GM23338 (cell line): Measurements from ENCODE around the gene KRT83. TPM values are rescaled to one million over a fixed set of nuclear protein-coding genes. Genes with fewer than 3 reads are reported as not detected.

ENCODE experiments used
- ATAC-seq: fragments of 200-7000 bp; cut with Tn5 transposase; 3 replicates; pipeline ENCODE4 v1.9.1; 2020
- DNase-seq: peaks from one replicate; pipeline ENCODE4 v3.0.0-alpha.2; 2015; ENCODE audit warnings: low spot score
- H2AFZ ChIP-seq: fragments of 200-600 bp; sonication (generic); 2 replicates; pipeline ENCODE4 v1.8.0; 2016; ENCODE audit warnings: antibody characterized with exemption, mild to moderate bottlenecking, moderate library complexity
- H3F3A ChIP-seq: fragments of 200-600 bp; sonication (generic); replicated peaks from 2 replicates; pipeline ENCODE4 v1.8.0; 2017; ENCODE audit warnings: antibody characterized with exemption, mixed run types, low read depth
- H3K27ac ChIP-seq: fragments of 200-600 bp; sonication (generic); 2 replicates; pipeline ENCODE4 v1.6.1; 2016; ENCODE audit warnings: low read depth
- H3K27me3 ChIP-seq: fragments of 200-600 bp; sonication (generic); 2 replicates; pipeline ENCODE4 v1.8.0; 2016; ENCODE audit warnings: mild to moderate bottlenecking, mixed run types, moderate library complexity; ENCODE audit not compliant: insufficient read depth
- H3K36me3 ChIP-seq: fragments of 200-600 bp; sonication (generic); 2 replicates; pipeline ENCODE4 v1.8.0; 2016; ENCODE audit warnings: mild to moderate bottlenecking; ENCODE audit not compliant: insufficient read depth
- H3K4me1 ChIP-seq: fragments of 200-600 bp; sonication (generic); 2 replicates; pipeline ENCODE4 v1.8.0; 2016; ENCODE audit warnings: mild to moderate bottlenecking, moderate library complexity; ENCODE audit not compliant: insufficient read depth
- H3K4me2 ChIP-seq: fragments of 200-600 bp; sonication (generic); 2 replicates; pipeline ENCODE4 v1.7.1; 2017; ENCODE audit warnings: mixed run types
- H3K4me3 ChIP-seq: fragments of 200-600 bp; sonication (generic); 2 replicates; pipeline ENCODE4 v1.6.1; 2016; ENCODE audit warnings: mixed run types
- H3K79me2 ChIP-seq: fragments of 200-600 bp; sonication (generic); replicated peaks from 2 replicates; pipeline ENCODE4 v1.8.0; 2017; ENCODE audit warnings: mild to moderate bottlenecking; ENCODE audit not compliant: insufficient read depth
- H3K9me2 ChIP-seq: fragments of 200-600 bp; sonication (generic); 2 replicates; pipeline ENCODE4 v1.8.0; 2017; ENCODE audit not compliant: insufficient read depth
- H4K20me1 ChIP-seq: fragments of 200-600 bp; sonication (generic); replicated peaks from 2 replicates; pipeline ENCODE4 v1.8.0; 2017; ENCODE audit warnings: mild to moderate bottlenecking; ENCODE audit not compliant: insufficient read depth
- H3K27ac Mint-ChIP-seq: 2 replicates; pipeline ENCODE4 v1.8.0; 2020; ENCODE audit warnings: inconsistent platforms, mild to moderate bottlenecking, moderate library complexity, mixed read lengths
- H3K27me3 Mint-ChIP-seq: 3 replicates; pipeline ENCODE4 v1.8.0; 2022; ENCODE audit warnings: low read depth, mild to moderate bottlenecking, moderate library complexity, mixed read lengths, inconsistent platforms; ENCODE audit not compliant: insufficient read depth, poor library complexity
- H3K36me3 Mint-ChIP-seq: 3 replicates; pipeline ENCODE4 v1.8.0; 2021; ENCODE audit warnings: low read depth, mild to moderate bottlenecking, inconsistent platforms, moderate library complexity, mixed read lengths
- H3K4me1 Mint-ChIP-seq: 3 replicates; pipeline ENCODE4 v1.8.0; 2020; ENCODE audit warnings: mild to moderate bottlenecking, inconsistent platforms, mixed read lengths
- H3K4me3 Mint-ChIP-seq: 3 replicates; pipeline ENCODE4 v1.8.0; 2021; ENCODE audit warnings: moderate library complexity, mild to moderate bottlenecking, inconsistent platforms, mixed read lengths
- H3K9me3 Mint-ChIP-seq: 3 replicates; pipeline ENCODE4 v1.8.0; 2020; ENCODE audit warnings: moderate library complexity, mild to moderate bottlenecking, inconsistent platforms, mixed read lengths
- CREB1 ChIP-seq: fragments of 250-450 bp; sonication (Bioruptor Pico); IDR thresholded peaks from 2 replicates; pipeline ENCODE4 v1.5.0; 2020; ENCODE audit warnings: low read depth, mild to moderate bottlenecking, moderate library complexity
- CTCF ChIP-seq, 2 experiments: fragments of 200-600 bp in 1 of 2; sonication (generic) in 1 of 2; conservative IDR thresholded peaks; 2 replicates each; pipeline versions ENCODE4 v1.5.1 to v1.6.1; 2016 to 2017; ENCODE audit warnings: antibody characterized with exemption in 2 of 2, low read depth in 2 of 2, mild to moderate bottlenecking in 2 of 2, moderate library complexity in 1 of 2
- EZH2phosphoT487 ChIP-seq: fragments of 200-600 bp; sonication (generic); IDR thresholded peaks from one replicate; pipeline ENCODE4 v1.8.1; 2018; ENCODE audit warnings: antibody characterized with exemption; ENCODE audit not compliant: unreplicated experiment
- POLR2AphosphoS5 ChIP-seq: IDR thresholded peaks from 2 replicates; pipeline ENCODE4 v1.6.1; 2016; ENCODE audit warnings: antibody characterized with exemption, low read depth
- ZNF114 ChIP-seq: fragments of 250-450 bp; sonication (Bioruptor Pico); IDR thresholded peaks from 2 replicates; pipeline ENCODE4 v1.5.0; 2020; ENCODE audit warnings: mild to moderate bottlenecking, moderate library complexity
- ZNF331 ChIP-seq: fragments of 250-450 bp; sonication (Bioruptor Pico); IDR thresholded peaks from 2 replicates; pipeline ENCODE4 v1.5.0; 2020; ENCODE audit warnings: low read depth, mild to moderate bottlenecking, moderate library complexity
- ZNF462 ChIP-seq: fragments of 250-450 bp; sonication (Bioruptor Pico); IDR thresholded peaks from 2 replicates; pipeline ENCODE4 v1.5.0; 2020; ENCODE audit warnings: mild to moderate bottlenecking, moderate library complexity
- polyA plus RNA-seq: library from polyadenylated mRNA; unstranded; fragments of >200 nt; fragmentation: Nextera tagmentation; extraction: Ambion mirVana; gene quantifications from 2 replicates; pipeline ENCODE4 v1.2.1, GENCODE V29; 2016
- total RNA-seq: library from RNA; depleted of rRNA; stranded (reverse); fragments of >200 nt; shearing (Covaris generic); gene quantifications from 2 replicates; pipeline ENCODE4 v1.2.3, GENCODE V29; 2014

KRT83 gene
- total and polyA plus RNA-seq, 2 experiments from 2014 or later: not detected

DNA sequence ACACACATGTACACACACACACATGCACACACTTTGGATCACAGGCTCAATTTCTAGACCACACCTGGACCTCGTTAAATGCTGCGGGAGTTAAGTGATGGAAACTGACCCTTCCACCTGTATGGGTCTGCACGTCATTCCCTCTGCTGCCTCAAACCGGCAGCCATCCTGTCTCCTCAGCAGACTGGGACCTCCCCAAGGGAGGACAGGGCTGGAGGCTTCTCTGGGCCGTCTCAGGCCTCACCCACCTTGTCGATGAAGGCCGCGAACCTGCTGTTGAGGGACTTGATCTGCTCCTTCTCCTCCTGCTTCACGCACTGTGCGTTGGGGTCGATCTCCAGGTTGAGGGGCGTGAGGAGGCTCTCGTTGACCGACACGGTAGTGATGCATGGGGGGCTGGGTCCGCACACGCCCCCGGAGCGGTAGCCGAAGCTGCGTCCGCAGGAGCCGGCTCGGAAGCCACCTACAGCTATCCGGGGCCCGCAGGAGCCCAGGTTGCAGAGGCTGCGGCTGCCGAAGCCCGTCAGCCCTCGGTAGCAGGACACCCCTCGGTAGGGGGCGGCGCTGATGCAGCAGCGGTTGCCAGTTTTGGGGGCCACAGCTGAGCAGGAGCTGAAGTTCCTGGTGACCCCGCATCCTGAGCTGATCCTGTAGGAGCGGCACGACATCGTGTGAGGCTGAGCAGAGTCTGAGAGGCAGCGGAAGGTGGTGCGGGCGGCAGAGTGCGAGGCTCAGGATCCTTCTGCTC is 45.7 kb upstream of the KRT83 start, which contains the start of gene KRT85:
TSS of gene KRT85 (minus strand) at position 744 of the 748 bp plus-strand sequence. CDS start at position 668, 76 bp downstream.
- H4K20me1 ChIP-seq: no peaks in the 10 kb centered on the region
- no peak within 1 kb of the TSS for H3K4me3 ChIP-seq
- H3K27me3 ChIP-seq: no peaks in the 10 kb centered on the region
- no peaks in the 10 kb centered on the region for H3K9me3 Mint-ChIP-seq
- peaks cover 3% of the 10 kb centered on the region; the same call in 1 of the 3 replicates for H3K4me1 Mint-ChIP-seq
- no peak within 1 kb of the TSS for H3K27ac Mint-ChIP-seq
- no peaks in the 10 kb centered on the region for H3K79me2 ChIP-seq
- H2AFZ ChIP-seq: no peak within 1 kb of the TSS
- no peaks in the 10 kb centered on the region for H3K4me1 ChIP-seq
- no peaks in the 10 kb centered on the region for H3K36me3 ChIP-seq
- no peaks in the 10 kb centered on the region for H3K9me2 ChIP-seq
- H3K4me3 Mint-ChIP-seq: no peak within 1 kb of the TSS; the same call in 2 of the 3 replicates
- TF ChIP-seq CTCF (conservative IDR thresholded peaks at IDR 0.05; ENCODE audit: low read depth in 2 of 2) (peak in 1 of 2 experiments; percentile 13; a peak in 1 of 4 replicates), ZNF114 (CRISPR knock-in tag) (no peak)
- ATAC-seq (peak; percentile 24; the same call in 2 of the 3 replicates), DNase-seq (peak; percentile 13)
- no peak within 1 kb of the TSS for H3K4me2 ChIP-seq
- no peak within 1 kb of the TSS for H3K27ac ChIP-seq
- no peaks in the 10 kb centered on the region for H3F3A ChIP-seq
- peaks cover 2% of the 10 kb centered on the region for H3K27me3 Mint-ChIP-seq
- no peaks in the 10 kb centered on the region; the same call in 2 of the 3 replicates for H3K36me3 Mint-ChIP-seq

DNA sequence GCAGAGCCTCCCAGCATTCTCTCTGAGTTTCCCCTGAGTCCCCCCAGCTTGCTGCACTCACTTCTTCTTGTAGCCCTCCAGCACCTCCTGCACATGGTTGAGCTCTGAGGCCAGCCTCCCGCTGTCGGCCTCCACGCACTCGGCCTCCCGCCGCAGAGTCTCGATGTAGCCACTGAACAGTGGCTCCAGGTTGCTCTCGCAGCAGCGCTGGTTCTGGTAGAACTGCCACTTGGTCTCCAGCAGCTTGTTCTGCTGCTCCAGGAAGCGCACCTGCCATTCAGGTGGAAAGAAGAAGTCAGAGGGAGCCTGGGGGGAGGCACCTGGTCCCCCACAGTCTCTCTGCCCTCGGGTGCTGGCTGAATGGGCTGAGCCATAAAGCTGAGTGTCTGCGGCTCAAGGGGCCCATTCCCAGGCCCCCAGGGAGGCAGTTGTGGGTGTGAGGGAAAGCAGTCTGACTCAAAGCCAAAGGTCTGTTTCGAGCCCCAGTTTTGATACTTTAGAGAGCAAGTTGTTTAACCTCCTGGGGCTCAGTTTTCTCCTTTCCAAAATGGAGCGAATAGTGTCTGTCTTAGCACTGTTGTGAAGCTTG is 43.8 kb upstream of the KRT83 start:
- peaks cover 2% of the 10 kb centered on the region for H3K27me3 Mint-ChIP-seq
- Histone ChIP-seq H3K9me2 (no peaks in the 10 kb centered on the region), H3K4me1 (no peaks in the 10 kb centered on the region), H3K4me2 (no peak overlapping the region), H3K27ac (no peak overlapping the region), H3K79me2 (no peaks in the 10 kb centered on the region), H3K36me3 (no peaks in the 10 kb centered on the region), H4K20me1 (no peaks in the 10 kb centered on the region), H3F3A (no peaks in the 10 kb centered on the region), H2AFZ (no peak overlapping the region), H3K27me3 (no peaks in the 10 kb centered on the region), H3K4me3 (no peak overlapping the region)
- H3K27ac Mint-ChIP-seq: no peak overlapping the region
- no peaks in the 10 kb centered on the region for H3K9me3 Mint-ChIP-seq
- DNase-seq: no peak
- no peaks in the 10 kb centered on the region for H3K36me3 Mint-ChIP-seq
- no peaks in the 10 kb centered on the region for H3K4me1 Mint-ChIP-seq
- no peak overlapping the region for H3K4me3 Mint-ChIP-seq
- no peak for ATAC-seq
- TF ChIP-seq CTCF (conservative IDR thresholded peaks at IDR 0.05; ENCODE audit: low read depth in 2 of 2) (no peak), POLR2AphosphoS5 (no peak), ZNF331 (CRISPR knock-in tag) (no peak), CREB1 (CRISPR knock-in tag) (no peak), EZH2phosphoT487 (no peak), ZNF462 (CRISPR knock-in tag) (no peak)
